Breast epithelium (tissue), 3 donors: Measurements from ENCODE around the gene PLPP7.
"Not testable (repeated sequence)": the region's sequence is repeated elsewhere in the genome, so short reads cannot be mapped to it uniquely, and the experiment has no call there.

Experiments used
- POLR2A ChIP-seq: fragments of 450-650 bp; IDR thresholded peaks from one replicate; pipeline ENCODE4 v1.6.1; 2016; ENCODE audit warnings: antibody characterized with exemption, mild to moderate bottlenecking, moderate library complexity
- TF ChIP-seq, protein P1 (sequence below), 3 donors: fragments of 450-650 bp; IDR thresholded peaks; one replicate each; pipeline ENCODE4 v1.5.1; 2016 to 2017; ENCODE audit warnings: antibody characterized with exemption in 3 of 3, mild to moderate bottlenecking in 3 of 3, moderate library complexity in 3 of 3

- TF ChIP-seq, protein P1, sequence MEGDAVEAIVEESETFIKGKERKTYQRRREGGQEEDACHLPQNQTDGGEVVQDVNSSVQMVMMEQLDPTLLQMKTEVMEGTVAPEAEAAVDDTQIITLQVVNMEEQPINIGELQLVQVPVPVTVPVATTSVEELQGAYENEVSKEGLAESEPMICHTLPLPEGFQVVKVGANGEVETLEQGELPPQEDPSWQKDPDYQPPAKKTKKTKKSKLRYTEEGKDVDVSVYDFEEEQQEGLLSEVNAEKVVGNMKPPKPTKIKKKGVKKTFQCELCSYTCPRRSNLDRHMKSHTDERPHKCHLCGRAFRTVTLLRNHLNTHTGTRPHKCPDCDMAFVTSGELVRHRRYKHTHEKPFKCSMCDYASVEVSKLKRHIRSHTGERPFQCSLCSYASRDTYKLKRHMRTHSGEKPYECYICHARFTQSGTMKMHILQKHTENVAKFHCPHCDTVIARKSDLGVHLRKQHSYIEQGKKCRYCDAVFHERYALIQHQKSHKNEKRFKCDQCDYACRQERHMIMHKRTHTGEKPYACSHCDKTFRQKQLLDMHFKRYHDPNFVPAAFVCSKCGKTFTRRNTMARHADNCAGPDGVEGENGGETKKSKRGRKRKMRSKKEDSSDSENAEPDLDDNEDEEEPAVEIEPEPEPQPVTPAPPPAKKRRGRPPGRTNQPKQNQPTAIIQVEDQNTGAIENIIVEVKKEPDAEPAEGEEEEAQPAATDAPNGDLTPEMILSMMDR (IDR thresholded peaks at IDR 0.05): not testable (repeated sequence)
- TF ChIP-seq POLR2A: not testable (repeated sequence)
These were observed 18.6 kb upstream of the PLPP7 start for GRCh38 chr9:131271016-131271273.
